ENCODE results near the gene ANKRD42. TPM values are rescaled to one million over a fixed set of nuclear protein-coding genes. Genes with fewer than 3 reads are reported as not detected.

The ANKRD42 gene
- total and polyA plus RNA-seq, 2 donors (not counting 3 experiments of a cell fraction or from before 2014, with no cell fraction given): 3.3 to 6.6 TPM

- H3K4me3 ChIP-seq (replicated peaks in 1 of 3; ENCODE audit: insufficient read depth in 1 of 3, low read depth in 1 of 3, low read length in 3 of 3): no peak overlapping the region
- intact Hi-C loops (cut with micrococcal nuclease) (loop anchor here (2.0 kb wide), 1 partner anchor 89 kb away; no protein-coding TSS in a partner anchor), dilution Hi-C loops (cut with MboI; ENCODE audit: extremely low pct_ligation_motif_present, low sequenced_read_pairs) (no loop called here)
- no peaks in the 10 kb centered on the region for H4K20me1 ChIP-seq (replicated peaks; ENCODE audit: control insufficient read depth, extremely low read depth, insufficient read depth, low read length)
- H3K9me1 ChIP-seq (replicated peaks; ENCODE audit: control insufficient read depth, extremely low read depth, insufficient read depth, low read length): no peaks in the 10 kb centered on the region
- no peaks in the 10 kb centered on the region for H3K27me3 ChIP-seq (ENCODE audit: control insufficient read depth in 2 of 2, insufficient read depth in 2 of 2, low read length in 2 of 2)
- peaks cover 17% of the 10 kb centered on the region for H3K4me1 ChIP-seq (ENCODE audit: control insufficient read depth, extremely low read depth, insufficient read depth, low read length)
- DNase-seq (ENCODE audit: low read depth, low spot score) (no peak), FAIRE-seq (no peak)
- H3K36me3 ChIP-seq (ENCODE audit: control insufficient read depth in 2 of 2, extremely low read depth in 1 of 2, insufficient read depth in 2 of 2, low read length in 2 of 2): no peaks in the 10 kb centered on the region
- H3K27ac ChIP-seq (ENCODE audit: insufficient read depth, low read depth, low read length): no peak overlapping the region
- H3K9ac ChIP-seq (replicated peaks; ENCODE audit: extremely low read depth, insufficient read depth, low read length): no peak overlapping the region
- CTCF ChIA-PET: no interaction called here
- POLR2A ChIA-PET: no interaction called here
- TF ChIP-seq FOS (IDR thresholded peaks at IDR 0.05; ENCODE audit: borderline replicate concordance, insufficient read depth, low read length) (no peak), EZH2 (IDR thresholded peaks at IDR 0.05; ENCODE audit: borderline replicate concordance, low read depth, low read length, severe bottlenecking) (no peak), POLR2AphosphoS5 (IDR thresholded peaks at IDR 0.05; ENCODE audit: insufficient read depth, low read depth, low read length) (no peak), CTCF (IDR thresholded peaks at IDR 0.05; ENCODE audit: extremely low read depth in 1 of 2, insufficient read depth in 1 of 2, low read depth in 1 of 2, low read length in 2 of 2) (no peak), MAX (IDR thresholded peaks at IDR 0.05; ENCODE audit: insufficient read depth, insufficient read length) (no peak), JUN (IDR thresholded peaks at IDR 0.05; ENCODE audit: borderline replicate concordance, insufficient read depth, insufficient read length, low read depth) (no peak), MYC (IDR thresholded peaks at IDR 0.05; ENCODE audit: low read depth, low read length) (no peak), GATA2 (IDR thresholded peaks at IDR 0.05; ENCODE audit: insufficient read depth, insufficient read length, low read depth, low read length) (no peak), POLR2A (IDR thresholded peaks at IDR 0.05; ENCODE audit: low read depth, low read length) (no peak)
- BruUV-seq (replicated peaks): no TSS peak
- H3K79me2 ChIP-seq (ENCODE audit: control insufficient read depth, insufficient read depth, low read length): peaks cover 17% of the 10 kb centered on the region
- no peaks in the 10 kb centered on the region for H3K9me3 ChIP-seq (replicated peaks; ENCODE audit: control insufficient read depth, insufficient read depth, low read length)
- H3K4me2 ChIP-seq (ENCODE audit: insufficient read depth, low read length): no peak overlapping the region
- no peak overlapping the region for H2AFZ ChIP-seq (ENCODE audit: low read depth, low read length)
Observed at GRCh38 chr11:83195649-83196048, 2.1 kb downstream of the ANKRD42 start.
